HG03520 (cell line): ENCODE data around the gene HNF4A.
"Not testable (repeated sequence)": the region's sequence is repeated elsewhere in the genome, so short reads cannot be mapped to it uniquely, and the experiment has no call there.

ENCODE experiments used
- ATAC-seq: cut with Tn5 transposase; IDR thresholded peaks from one replicate; pipeline ENCODE4 v1.9.1; 2021; ENCODE audit warnings: mild to moderate bottlenecking, moderate library complexity; ENCODE audit not compliant: unreplicated experiment

Gene HNF4A

GRCh38 chr20:44467289-44467883 lies 111.9 kb downstream of the HNF4A start:
- ATAC-seq: no peak

DNA sequence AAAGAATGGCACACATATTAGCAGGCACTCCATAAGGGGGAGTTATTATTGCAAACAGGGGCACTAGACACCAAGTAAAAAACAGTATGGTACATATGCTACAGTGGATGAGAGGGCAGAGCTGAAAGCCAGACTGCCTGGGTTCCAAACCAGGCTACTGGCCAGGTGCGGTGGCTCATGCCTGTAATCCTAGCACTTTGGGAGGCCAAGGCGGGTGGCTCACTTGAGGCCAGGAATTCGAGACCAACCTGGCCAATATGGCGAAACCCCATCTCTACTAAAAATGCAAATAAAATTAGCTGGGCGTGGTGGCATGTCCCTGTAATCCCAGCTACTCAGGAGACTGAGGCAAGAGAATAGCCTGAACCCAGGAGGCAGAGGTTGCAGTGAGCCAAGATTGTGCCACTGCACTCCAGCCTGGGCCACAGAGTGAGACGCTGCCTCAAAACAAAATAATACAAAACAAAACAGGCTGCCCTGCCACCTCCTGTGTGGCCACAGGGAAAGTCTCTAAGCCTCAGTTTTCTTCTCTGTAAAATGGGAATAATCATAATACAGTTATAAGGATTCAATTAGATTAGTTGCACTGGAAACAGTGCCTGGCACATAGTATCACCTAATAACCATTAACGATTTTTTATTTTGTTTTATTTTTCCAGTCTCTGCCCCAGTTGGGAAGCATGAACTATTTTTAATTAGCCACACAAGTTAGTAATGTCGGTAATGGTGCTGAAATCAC lies 112.7 kb downstream of the HNF4A start:
- no peak for ATAC-seq

- ATAC-seq: no peak
These were observed 114.8 kb downstream of the HNF4A start for GRCh38 chr20:44470327-44470726.

GRCh38 chr20:44471481-44471882 lies 116.0 kb downstream of the HNF4A start:
- no peak for ATAC-seq

DNA sequence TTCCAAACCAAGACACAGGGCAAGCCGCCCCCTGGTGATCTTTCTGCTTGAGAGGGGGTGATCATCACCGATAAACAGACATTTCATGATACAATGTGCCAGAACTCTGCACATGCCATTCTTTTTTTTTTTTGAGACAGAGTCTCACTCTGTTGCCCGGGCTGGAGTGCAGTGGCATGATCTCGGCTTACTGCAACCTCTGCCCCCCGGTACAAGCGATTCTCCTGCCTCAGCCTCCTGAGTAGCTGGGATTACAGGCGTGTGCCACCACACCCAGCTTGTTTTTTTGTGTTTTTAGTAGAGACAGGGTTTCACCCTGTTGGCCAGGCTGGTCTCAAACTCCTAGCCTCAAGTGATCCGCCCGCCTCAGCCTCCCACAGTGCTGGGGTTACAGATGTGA lies 116.8 kb downstream of the HNF4A start:
- not testable (repeated sequence) for ATAC-seq

DNA sequence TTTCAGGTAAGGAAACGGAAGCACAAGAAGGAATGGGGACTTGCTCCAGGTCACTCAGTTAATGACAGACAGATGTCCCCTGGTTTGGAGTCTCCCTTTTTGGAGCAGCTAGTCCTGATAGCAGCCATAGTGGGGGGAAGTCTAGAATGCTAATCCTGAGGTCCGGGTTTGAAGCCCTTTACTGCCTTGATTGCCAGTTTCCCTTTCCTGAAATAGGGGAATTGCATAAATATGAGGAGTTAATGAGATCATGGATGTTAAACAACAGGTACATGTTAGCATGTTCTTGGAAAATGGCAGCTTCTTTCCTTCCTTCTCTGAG lies 119.8 kb downstream of the HNF4A start:
- ATAC-seq: no peak

GRCh38 chr20:44475694-44476560 lies 120.4 kb downstream of the HNF4A start, which contains the start of gene TTPAL:
Gene TTPAL, plus strand, starts transcription at chr20:44475874. Its CDS starts 4,126 bp downstream, at chr20:44480000.
- ATAC-seq: peak; percentile 89

GRCh38 chr20:44477151-44477550 lies 121.7 kb downstream of the HNF4A start:
- no peak for ATAC-seq

GRCh38 chr20:44478206-44478605 lies 122.7 kb downstream of the HNF4A start:
- ATAC-seq: no peak

GRCh38 chr20:44479643-44480042 lies 124.1 kb downstream of the HNF4A start:
- ATAC-seq: no peak

GRCh38 chr20:44480097-44480496 lies 124.6 kb downstream of the HNF4A start:
- no peak for ATAC-seq

- ATAC-seq: no peak
These were observed 126.4 kb downstream of the HNF4A start for GRCh38 chr20:44481719-44482416.

GRCh38 chr20:44483112-44483511 lies 127.6 kb downstream of the HNF4A start:
- no peak for ATAC-seq
